Astrocyte (in vitro differentiated cells and primary cell): ENCODE measurements around the gene PLXNC1. TPM values are rescaled to one million over a fixed set of nuclear protein-coding genes. Genes with fewer than 3 reads are reported as not detected.

Experiments used
- DNase-seq: peaks from one replicate; pipeline ENCODE4 v3.0.0-alpha.2; 2010; ENCODE audit warnings: low read depth
- FAIRE-seq: peaks from 2 replicates; lab custom pipeline; 2011; peaks lifted over from hg19 to GRCh38; lab: Jason Lieb, UNC
- H2AFZ ChIP-seq: 2 replicates; pipeline ENCODE4 v1.6.0; 2012; ENCODE audit warnings: low read depth, low read length, inconsistent platforms
- H3K27ac ChIP-seq: 2 replicates; pipeline ENCODE4 v1.5.1; 2011; ENCODE audit warnings: low read depth, low read length, inconsistent platforms
- H3K27me3 ChIP-seq: 2 replicates; pipeline ENCODE4 v1.6.0; 2011; ENCODE audit warnings: low read length, inconsistent platforms; ENCODE audit not compliant: insufficient read depth
- H3K36me3 ChIP-seq: 2 replicates; pipeline ENCODE4 v1.5.1; 2011; ENCODE audit warnings: low read length, inconsistent platforms; ENCODE audit not compliant: insufficient read depth
- H3K4me1 ChIP-seq: 2 replicates; pipeline ENCODE4 v1.5.1; 2011; ENCODE audit warnings: low read length, inconsistent platforms; ENCODE audit not compliant: insufficient read depth
- H3K4me2 ChIP-seq: 2 replicates; pipeline ENCODE4 v1.6.0; 2012; ENCODE audit warnings: low read length, inconsistent platforms
- H3K4me3 ChIP-seq: 2 replicates; pipeline ENCODE4 v1.5.1; 2011; ENCODE audit warnings: low read depth, mild to moderate bottlenecking, low read length, inconsistent platforms; ENCODE audit not compliant: insufficient read depth
- H3K79me2 ChIP-seq: 2 replicates; pipeline ENCODE4 v1.6.0; 2012; ENCODE audit warnings: mild to moderate bottlenecking, low read length, inconsistent platforms; ENCODE audit not compliant: insufficient read depth
- H3K9ac ChIP-seq: 2 replicates; pipeline ENCODE4 v1.6.0; 2012; ENCODE audit warnings: mild to moderate bottlenecking, low read length, inconsistent platforms
- H3K9me3 ChIP-seq: 2 replicates; pipeline ENCODE4 v1.5.1; 2012; ENCODE audit warnings: low read depth, mild to moderate bottlenecking, low read length, inconsistent platforms; ENCODE audit not compliant: insufficient read depth
- H4K20me1 ChIP-seq: 2 replicates; pipeline ENCODE4 v1.6.0; 2012; ENCODE audit warnings: low read length, inconsistent platforms; ENCODE audit not compliant: insufficient read depth
- H3K27ac Mint-ChIP-seq: one replicate; pipeline ENCODE4 v1.8.0; 2021; ENCODE audit warnings: mild to moderate bottlenecking, mixed read lengths; ENCODE audit not compliant: unreplicated experiment
- H3K27me3 Mint-ChIP-seq: one replicate; pipeline ENCODE4 v1.8.0; 2021; ENCODE audit warnings: low read depth, mixed read lengths; ENCODE audit not compliant: unreplicated experiment
- H3K36me3 Mint-ChIP-seq: one replicate; pipeline ENCODE4 v1.8.0; 2021; ENCODE audit warnings: low read depth, mixed read lengths; ENCODE audit not compliant: unreplicated experiment
- H3K4me1 Mint-ChIP-seq: one replicate; pipeline ENCODE4 v1.8.0; 2021; ENCODE audit warnings: low read depth, mixed read lengths; ENCODE audit not compliant: unreplicated experiment
- H3K4me3 Mint-ChIP-seq: one replicate; pipeline ENCODE4 v1.8.0; 2021; ENCODE audit warnings: mild to moderate bottlenecking, moderate library complexity, mixed read lengths; ENCODE audit not compliant: unreplicated experiment
- H3K9me3 Mint-ChIP-seq: one replicate; pipeline ENCODE4 v1.8.0; 2021; ENCODE audit warnings: mild to moderate bottlenecking, mixed read lengths; ENCODE audit not compliant: unreplicated experiment
- EZH2 ChIP-seq: IDR thresholded peaks from 2 replicates; pipeline ENCODE4 v1.6.1; 2012; ENCODE audit warnings: mild to moderate bottlenecking, low read length, inconsistent platforms; ENCODE audit not compliant: insufficient read depth
- total RNA-seq: library from RNA; stranded (reverse); gene quantifications from 2 replicates; pipeline ENCODE4 v1.2.1, GENCODE V29; 2021
- TF ChIP-seq, protein P1 (sequence below): IDR thresholded peaks from 2 replicates; pipeline ENCODE4 v1.5.1; 2011; ENCODE audit warnings: low read depth, mild to moderate bottlenecking, inconsistent platforms, low read length, moderate library complexity; ENCODE audit not compliant: insufficient read depth

The PLXNC1 gene
- total RNA-seq, 1 donor from 2014 or later = 6.9 TPM

DNA sequence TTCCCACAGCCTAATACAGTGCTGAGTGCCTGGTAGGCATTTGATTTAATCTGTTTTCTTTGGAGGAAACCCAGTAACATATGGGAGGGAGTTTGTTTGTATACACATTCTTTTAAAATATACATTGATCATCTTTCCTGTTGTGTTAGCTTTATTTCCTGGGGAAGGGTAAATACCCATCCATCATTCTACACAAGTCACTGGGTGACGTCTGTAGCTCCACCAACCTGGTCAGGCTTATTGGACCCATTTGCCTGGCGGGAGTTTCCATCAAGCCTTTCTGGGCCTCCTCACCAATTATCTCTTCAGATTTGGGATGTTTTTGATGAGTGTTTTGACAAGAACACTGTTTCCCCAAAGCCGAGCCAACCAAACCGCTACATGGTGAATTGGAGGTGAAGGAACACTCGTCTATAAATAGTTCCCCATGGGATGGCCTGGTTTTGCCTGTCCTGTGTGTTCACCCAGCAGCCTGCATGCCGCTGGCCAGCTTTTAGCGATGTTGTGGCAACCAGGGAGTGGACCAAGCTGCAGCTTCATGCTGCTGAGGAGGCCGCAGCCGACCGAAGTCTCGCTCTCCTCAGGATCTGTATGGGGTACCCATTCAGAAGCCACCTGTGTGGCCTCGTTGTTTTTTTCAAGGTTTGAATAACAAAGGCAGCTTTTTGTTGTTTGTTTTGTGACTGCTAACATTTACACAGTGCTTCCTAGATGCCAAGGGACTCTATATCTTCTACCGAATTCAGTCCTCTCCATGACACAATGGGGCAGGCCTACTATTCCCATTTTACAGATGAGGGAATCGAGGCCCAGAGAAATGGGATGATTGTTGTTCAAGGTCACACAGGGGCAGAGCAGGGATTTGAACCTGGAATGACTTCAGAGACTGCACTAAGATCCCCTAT is 22.6 kb downstream of the PLXNC1 start:
- Histone ChIP-seq H3K4me1 (peaks cover 33% of the 10 kb centered on the region), H3K9me3 (no peaks in the 10 kb centered on the region), H3K27me3 (peaks cover 29% of the 10 kb centered on the region), H3K36me3 (no peaks in the 10 kb centered on the region), H4K20me1 (no peaks in the 10 kb centered on the region), H3K79me2 (no peaks in the 10 kb centered on the region), H3K4me3 (no peak overlapping the region), H3K9ac (no peak overlapping the region), H2AFZ (no peak overlapping the region), H3K4me2 (no peak overlapping the region), H3K27ac (no peak overlapping the region)
- Mint-ChIP-seq H3K9me3 (peaks cover 2% of the 10 kb centered on the region), H3K4me1 (peaks cover 44% of the 10 kb centered on the region), H3K27ac (peak overlapping the region; percentile 98), H3K36me3 (no peaks in the 10 kb centered on the region), H3K27me3 (peaks cover 3% of the 10 kb centered on the region), H3K4me3 (no peak overlapping the region)
- TF ChIP-seq, protein P1, sequence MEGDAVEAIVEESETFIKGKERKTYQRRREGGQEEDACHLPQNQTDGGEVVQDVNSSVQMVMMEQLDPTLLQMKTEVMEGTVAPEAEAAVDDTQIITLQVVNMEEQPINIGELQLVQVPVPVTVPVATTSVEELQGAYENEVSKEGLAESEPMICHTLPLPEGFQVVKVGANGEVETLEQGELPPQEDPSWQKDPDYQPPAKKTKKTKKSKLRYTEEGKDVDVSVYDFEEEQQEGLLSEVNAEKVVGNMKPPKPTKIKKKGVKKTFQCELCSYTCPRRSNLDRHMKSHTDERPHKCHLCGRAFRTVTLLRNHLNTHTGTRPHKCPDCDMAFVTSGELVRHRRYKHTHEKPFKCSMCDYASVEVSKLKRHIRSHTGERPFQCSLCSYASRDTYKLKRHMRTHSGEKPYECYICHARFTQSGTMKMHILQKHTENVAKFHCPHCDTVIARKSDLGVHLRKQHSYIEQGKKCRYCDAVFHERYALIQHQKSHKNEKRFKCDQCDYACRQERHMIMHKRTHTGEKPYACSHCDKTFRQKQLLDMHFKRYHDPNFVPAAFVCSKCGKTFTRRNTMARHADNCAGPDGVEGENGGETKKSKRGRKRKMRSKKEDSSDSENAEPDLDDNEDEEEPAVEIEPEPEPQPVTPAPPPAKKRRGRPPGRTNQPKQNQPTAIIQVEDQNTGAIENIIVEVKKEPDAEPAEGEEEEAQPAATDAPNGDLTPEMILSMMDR = no peak
- DNase-seq (no peak), FAIRE-seq (no peak)

DNA sequence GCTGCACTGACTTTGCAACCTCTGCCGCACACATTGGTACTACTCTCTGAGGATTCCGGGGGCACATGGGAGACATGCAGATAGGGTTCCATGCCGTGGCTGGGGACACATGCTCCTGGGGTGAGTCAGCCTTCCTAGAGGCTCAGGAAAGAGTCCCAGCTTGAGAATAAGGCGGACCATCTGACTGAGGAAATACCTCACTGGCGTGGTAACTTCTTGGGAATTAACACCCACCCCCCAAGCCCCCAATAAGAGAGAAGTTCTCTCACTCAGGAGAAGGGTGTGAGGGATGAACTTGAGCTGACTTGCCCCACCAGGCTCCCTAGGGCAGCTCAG is 23.2 kb downstream of the PLXNC1 start:
- Histone ChIP-seq H3K27ac (no peak overlapping the region), H3K4me2 (peak overlapping the region; percentile 49)

More for the DNA sequence above, 23.2 kb downstream of the PLXNC1 start:
- H4K20me1 ChIP-seq = no peaks in the 10 kb centered on the region
- peaks cover 3% of the 10 kb centered on the region for H3K27me3 Mint-ChIP-seq
- H3K9ac ChIP-seq = peak overlapping the region; percentile 29
- H3K36me3 ChIP-seq = no peaks in the 10 kb centered on the region
- H3K36me3 Mint-ChIP-seq = no peaks in the 10 kb centered on the region
- peaks cover 48% of the 10 kb centered on the region for H3K4me1 Mint-ChIP-seq
- H3K4me3 Mint-ChIP-seq = no peak overlapping the region
- peak overlapping the region; percentile 2 for H2AFZ ChIP-seq
- H3K9me3 Mint-ChIP-seq = peaks cover 2% of the 10 kb centered on the region
- peaks cover 37% of the 10 kb centered on the region for H3K4me1 ChIP-seq
- no peak overlapping the region for H3K4me3 ChIP-seq
- no peak for TF ChIP-seq EZH2
- TF ChIP-seq, protein P1 = no peak
- no peaks in the 10 kb centered on the region for H3K9me3 ChIP-seq
- peak overlapping the region; percentile 98 for H3K27ac Mint-ChIP-seq
- H3K27me3 ChIP-seq = peaks cover 25% of the 10 kb centered on the region
- FAIRE-seq (no peak), DNase-seq (peak; percentile 27)
- H3K79me2 ChIP-seq = no peaks in the 10 kb centered on the region
